Astrocyte (in vitro differentiated cells and primary cell): ENCODE data around the gene BDH2.

Source experiments
- EZH2 ChIP-seq: IDR thresholded peaks from 2 replicates; pipeline ENCODE4 v1.6.1; 2012; ENCODE audit warnings: mild to moderate bottlenecking, low read length, inconsistent platforms; ENCODE audit not compliant: insufficient read depth
- TF ChIP-seq, protein P1 (sequence below): IDR thresholded peaks from 2 replicates; pipeline ENCODE4 v1.5.1; 2011; ENCODE audit warnings: low read depth, mild to moderate bottlenecking, inconsistent platforms, low read length, moderate library complexity; ENCODE audit not compliant: insufficient read depth

DNA sequence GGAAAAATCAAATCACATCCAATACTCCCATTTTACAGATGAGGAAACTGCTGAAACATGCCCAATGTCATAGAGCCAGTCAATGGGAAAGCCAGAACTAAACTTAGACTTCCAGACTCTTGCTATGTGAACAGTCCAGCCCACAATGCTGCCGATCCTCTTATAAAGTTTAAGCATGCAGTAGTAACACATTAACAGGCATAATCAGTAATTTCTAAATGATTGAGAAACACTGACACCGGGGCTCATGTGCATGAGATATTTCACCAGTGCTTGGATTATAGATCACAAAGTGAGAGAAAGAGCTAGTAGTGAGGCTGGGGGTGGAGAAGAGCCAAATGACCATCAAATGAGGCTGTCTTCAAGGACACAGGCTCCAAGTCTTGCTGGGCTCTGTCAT, 2.5 kb downstream of the BDH2 start:
- TF ChIP-seq, protein P1, sequence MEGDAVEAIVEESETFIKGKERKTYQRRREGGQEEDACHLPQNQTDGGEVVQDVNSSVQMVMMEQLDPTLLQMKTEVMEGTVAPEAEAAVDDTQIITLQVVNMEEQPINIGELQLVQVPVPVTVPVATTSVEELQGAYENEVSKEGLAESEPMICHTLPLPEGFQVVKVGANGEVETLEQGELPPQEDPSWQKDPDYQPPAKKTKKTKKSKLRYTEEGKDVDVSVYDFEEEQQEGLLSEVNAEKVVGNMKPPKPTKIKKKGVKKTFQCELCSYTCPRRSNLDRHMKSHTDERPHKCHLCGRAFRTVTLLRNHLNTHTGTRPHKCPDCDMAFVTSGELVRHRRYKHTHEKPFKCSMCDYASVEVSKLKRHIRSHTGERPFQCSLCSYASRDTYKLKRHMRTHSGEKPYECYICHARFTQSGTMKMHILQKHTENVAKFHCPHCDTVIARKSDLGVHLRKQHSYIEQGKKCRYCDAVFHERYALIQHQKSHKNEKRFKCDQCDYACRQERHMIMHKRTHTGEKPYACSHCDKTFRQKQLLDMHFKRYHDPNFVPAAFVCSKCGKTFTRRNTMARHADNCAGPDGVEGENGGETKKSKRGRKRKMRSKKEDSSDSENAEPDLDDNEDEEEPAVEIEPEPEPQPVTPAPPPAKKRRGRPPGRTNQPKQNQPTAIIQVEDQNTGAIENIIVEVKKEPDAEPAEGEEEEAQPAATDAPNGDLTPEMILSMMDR: no peak
- TF ChIP-seq EZH2: no peak
